Esophagus squamous epithelium (tissue), 4 donors: ENCODE measurements around the gene ARMC9.

Experiments used
- POLR2A ChIP-seq, 4 donors: fragments of 450-650 bp; IDR thresholded peaks; one replicate each; pipeline ENCODE4 v1.6.1; 2017; ENCODE audit warnings: antibody characterized with exemption in 4 of 4, mild to moderate bottlenecking in 4 of 4, moderate library complexity in 3 of 4
- TF ChIP-seq, protein P1 (sequence below), 6 experiments: fragments of 450-650 bp in 4 of 6; fragments of 200-600 bp in 2 of 6; sonication (generic) in 2 of 6; IDR thresholded peaks; one replicate each; pipeline ENCODE4 v1.5.1; 2016 to 2019; ENCODE audit warnings: antibody characterized with exemption in 6 of 6, mild to moderate bottlenecking in 4 of 6, moderate library complexity in 4 of 6

DNA sequence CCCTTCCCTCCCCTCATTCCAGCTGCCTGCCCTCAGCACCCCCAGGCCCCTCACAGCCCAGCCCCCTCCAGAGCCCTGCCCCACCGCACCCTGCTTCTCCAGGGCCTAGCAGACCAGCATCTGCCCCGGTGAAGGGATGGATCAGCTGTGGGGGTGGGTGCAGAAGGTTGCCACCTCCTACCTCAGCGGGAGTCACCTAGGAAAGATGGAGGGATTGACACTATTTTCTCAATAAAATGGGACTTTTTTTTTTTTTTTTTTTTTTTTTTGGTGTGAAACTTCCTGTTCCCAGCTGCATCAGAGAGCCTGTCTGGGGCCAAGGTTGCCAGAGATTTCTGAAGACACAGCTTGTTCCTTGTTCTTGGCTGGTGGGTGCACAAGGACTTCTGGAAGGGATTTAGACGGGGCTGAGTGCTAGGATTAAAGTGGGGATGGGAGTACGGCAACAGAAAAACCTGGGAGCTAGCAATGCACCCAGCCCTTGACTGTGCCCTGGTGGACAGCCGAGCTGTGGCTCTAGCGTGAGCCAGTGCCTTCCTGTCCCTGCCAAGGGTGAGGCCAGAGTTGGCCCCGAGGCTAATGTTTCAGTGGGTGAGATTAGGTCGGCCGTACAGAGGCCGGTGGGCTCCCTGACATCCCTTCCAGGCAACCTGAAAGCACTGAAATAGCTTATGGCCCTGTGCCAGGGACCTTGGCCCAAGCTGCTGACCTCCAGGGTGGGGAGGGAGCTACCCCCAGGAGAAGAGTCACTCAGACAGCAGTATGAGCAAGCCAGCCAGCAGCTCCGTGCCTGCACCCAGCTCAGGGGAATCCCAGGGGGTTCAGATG, 201.6 kb downstream of the ARMC9 start:
- TF ChIP-seq, protein P1, sequence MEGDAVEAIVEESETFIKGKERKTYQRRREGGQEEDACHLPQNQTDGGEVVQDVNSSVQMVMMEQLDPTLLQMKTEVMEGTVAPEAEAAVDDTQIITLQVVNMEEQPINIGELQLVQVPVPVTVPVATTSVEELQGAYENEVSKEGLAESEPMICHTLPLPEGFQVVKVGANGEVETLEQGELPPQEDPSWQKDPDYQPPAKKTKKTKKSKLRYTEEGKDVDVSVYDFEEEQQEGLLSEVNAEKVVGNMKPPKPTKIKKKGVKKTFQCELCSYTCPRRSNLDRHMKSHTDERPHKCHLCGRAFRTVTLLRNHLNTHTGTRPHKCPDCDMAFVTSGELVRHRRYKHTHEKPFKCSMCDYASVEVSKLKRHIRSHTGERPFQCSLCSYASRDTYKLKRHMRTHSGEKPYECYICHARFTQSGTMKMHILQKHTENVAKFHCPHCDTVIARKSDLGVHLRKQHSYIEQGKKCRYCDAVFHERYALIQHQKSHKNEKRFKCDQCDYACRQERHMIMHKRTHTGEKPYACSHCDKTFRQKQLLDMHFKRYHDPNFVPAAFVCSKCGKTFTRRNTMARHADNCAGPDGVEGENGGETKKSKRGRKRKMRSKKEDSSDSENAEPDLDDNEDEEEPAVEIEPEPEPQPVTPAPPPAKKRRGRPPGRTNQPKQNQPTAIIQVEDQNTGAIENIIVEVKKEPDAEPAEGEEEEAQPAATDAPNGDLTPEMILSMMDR (IDR thresholded peaks at IDR 0.05), result no peak
- TF ChIP-seq POLR2A (IDR thresholded peaks at IDR 0.05), result no peak
